ENCODE measurements around the gene RNU1-3.
"Not testable (repeated sequence)": the region's sequence is repeated elsewhere in the genome, so short reads cannot be mapped to it uniquely, and the experiment has no call there.

The RNU1-3 gene

DNA sequence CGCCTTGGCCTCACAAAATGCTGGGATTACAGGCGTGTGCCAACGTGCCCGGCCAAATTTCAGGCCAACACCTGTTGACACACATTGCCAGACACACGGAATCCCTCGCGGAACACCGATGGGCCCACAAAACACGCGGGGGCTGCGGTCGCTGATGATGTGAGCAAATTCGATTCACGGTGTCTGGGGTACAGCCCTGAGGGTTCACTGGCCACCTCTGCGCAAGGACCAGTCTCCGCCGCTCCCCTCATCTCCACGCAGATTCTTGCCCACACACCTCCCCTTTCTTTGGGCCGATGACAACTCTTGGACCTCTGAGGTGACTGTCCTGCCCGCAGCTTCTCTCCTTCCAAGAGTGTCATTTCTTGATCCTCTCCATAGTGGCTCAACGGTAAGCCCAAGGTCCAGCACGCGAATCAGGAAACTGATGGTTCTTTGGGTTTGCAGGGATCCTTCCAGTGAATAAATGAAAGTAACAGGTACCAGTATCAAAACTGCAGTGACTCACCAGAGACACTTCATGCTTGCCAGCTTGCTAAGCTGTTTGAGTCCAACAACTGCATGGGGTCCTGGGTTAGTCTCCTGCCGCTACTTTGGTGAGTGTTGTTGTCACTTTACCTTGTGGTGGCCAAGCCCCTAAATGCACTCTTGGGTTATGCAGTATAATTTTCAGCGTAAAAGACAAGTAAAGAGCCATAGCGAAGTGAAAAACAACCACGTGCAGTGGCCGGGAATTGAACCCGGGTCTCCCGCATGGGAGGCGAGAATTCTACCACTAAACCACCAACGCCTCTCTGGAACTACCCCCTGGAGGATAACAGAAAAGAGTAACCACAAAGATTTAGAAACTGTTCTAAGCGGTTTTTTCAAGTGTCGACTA is 11.0 kb upstream of the RNU1-3 start:
- DNase-seq (ENCODE audit: low read depth) = no peak
- no peak overlapping the region for H3K4me3 ChIP-seq (ENCODE audit: low read length)
- TF ChIP-seq, protein P1, sequence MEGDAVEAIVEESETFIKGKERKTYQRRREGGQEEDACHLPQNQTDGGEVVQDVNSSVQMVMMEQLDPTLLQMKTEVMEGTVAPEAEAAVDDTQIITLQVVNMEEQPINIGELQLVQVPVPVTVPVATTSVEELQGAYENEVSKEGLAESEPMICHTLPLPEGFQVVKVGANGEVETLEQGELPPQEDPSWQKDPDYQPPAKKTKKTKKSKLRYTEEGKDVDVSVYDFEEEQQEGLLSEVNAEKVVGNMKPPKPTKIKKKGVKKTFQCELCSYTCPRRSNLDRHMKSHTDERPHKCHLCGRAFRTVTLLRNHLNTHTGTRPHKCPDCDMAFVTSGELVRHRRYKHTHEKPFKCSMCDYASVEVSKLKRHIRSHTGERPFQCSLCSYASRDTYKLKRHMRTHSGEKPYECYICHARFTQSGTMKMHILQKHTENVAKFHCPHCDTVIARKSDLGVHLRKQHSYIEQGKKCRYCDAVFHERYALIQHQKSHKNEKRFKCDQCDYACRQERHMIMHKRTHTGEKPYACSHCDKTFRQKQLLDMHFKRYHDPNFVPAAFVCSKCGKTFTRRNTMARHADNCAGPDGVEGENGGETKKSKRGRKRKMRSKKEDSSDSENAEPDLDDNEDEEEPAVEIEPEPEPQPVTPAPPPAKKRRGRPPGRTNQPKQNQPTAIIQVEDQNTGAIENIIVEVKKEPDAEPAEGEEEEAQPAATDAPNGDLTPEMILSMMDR (conservative IDR thresholded peaks at IDR 0.05; ENCODE audit: low read depth, low read length) = no peak

DNA sequence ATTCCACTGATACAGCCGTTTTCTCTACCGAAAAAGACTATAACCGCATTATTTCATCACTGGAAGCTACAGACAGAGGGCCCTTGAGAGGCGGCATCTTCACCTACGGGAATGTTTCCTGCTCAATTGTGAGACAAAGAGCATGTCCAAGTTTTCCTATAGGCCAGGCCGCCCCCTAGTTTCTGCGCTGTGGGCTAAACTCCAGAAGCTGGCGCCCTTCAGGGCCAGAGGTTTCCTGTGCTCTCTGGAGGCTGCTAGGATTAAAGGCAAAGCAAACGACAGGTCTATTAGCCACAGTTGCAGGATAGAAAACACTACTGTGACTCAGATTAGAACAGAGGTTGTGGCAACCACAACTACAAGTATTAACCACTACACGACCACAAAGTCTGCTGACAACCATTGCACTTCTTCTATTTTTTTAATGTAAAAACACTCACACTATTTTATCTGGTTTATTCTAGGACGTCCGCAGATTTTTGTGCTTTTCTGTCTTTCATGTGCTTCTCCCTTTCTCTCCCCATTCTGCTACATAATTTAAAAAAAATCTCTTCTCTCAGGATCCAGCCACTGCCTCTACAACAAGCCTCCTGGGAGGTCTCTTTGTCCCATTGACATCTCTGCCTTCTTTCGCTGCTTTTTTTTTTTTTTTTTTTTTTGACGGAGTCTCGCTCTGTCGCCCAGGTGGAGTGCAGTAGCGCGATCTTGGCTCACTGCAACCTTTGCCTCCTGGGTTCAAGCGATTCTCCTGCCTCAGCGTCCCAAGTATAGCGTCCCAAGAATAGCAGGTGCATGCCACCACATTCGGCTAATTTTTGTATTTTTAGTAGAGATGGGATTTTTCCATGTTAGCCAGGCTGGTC is 10.1 kb upstream of the RNU1-3 start:
- not testable (repeated sequence) for H3K4me3 ChIP-seq (ENCODE audit: low read length); DNase-seq (ENCODE audit: low read depth)

DNA sequence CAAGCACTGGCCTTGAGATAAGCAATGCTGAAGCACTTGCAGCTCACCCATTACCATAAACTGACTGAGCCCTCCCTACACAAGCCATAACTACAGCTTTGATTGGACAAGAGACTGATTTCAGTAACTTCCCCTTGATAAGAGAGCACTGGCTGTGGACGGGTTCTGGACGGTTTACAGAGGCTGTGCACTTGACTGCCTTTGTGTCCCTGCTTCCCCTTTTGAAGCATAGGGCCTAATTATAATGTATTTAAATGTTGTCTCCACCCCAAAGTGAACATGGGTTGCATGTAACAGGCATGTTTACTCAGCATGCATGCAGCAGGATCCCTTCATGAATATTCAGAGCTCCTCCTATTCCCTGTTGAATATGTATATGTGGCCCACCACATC is 8.4 kb upstream of the RNU1-3 start:
- not testable (repeated sequence) for DNase-seq (ENCODE audit: low read depth)

DNA sequence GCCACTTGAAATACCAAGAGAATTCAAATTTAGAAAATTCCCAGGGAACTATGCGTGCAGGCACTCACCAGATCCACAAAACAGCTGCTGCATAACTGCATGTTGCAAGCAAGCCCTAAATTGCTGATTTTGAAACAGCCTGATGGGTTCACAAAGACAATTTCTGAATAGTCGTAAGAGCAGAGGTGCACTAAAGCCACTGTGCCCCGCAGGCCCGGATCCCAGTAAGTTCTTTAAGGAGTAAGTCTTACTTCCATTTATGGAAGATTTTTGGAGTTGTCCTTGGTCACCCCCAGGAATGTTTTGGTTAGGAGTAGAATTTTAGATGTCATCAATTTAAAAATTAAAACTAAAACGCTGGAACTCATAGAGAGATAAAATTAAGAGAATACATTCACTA is 7.2 kb upstream of the RNU1-3 start:
- not testable (repeated sequence) for H3K4me3 ChIP-seq (ENCODE audit: low read length); DNase-seq (ENCODE audit: low read depth)

More for the DNA sequence above, 8.4 kb upstream of the RNU1-3 start:
- not testable (repeated sequence) for H3K4me3 ChIP-seq (ENCODE audit: low read length)

DNA sequence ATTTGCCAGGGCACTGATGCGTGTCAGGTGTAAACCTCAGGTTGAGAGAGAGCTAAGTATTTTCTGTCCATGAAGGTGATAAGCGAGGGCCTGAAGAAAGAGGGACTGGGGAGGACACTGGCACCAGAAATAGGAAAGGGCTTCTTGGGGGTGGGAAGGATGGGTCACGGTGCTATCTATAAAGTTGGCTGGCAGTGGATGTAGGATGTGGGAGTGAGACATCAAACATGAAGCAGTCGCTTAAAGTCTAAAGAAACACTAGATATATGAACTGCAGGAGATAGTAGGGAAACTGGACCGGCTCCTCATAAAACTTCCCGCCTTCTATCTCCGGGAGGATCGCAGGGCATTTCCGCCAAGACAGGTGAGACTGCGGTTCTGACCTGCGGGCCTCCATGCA is 912 bp downstream of the RNU1-3 start:
- H3K4me3 ChIP-seq (ENCODE audit: low read length); DNase-seq (ENCODE audit: low read depth): not testable (repeated sequence)

DNA sequence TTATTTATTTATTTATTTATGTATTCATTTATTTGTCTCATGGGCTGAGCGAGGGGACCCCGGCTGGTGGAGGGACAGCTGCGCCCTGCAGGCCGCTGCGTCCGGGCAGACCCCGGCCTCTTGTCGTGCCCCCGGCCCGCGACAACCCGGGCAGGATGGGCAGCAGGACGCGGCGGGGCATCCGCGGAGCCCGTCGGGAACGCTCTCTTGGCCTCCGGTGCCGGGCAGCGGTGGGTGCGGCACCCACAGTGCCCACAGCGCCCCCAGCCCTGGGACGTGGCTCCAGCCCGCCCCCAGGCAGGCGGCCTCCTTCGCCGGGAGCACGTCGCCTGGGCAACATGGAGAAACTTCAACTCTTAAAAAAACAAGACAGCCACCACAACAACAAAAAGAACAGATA is 8.5 kb downstream of the RNU1-3 start:
- not testable (repeated sequence) for DNase-seq (ENCODE audit: low read depth); H3K4me3 ChIP-seq (ENCODE audit: low read length)

DNA sequence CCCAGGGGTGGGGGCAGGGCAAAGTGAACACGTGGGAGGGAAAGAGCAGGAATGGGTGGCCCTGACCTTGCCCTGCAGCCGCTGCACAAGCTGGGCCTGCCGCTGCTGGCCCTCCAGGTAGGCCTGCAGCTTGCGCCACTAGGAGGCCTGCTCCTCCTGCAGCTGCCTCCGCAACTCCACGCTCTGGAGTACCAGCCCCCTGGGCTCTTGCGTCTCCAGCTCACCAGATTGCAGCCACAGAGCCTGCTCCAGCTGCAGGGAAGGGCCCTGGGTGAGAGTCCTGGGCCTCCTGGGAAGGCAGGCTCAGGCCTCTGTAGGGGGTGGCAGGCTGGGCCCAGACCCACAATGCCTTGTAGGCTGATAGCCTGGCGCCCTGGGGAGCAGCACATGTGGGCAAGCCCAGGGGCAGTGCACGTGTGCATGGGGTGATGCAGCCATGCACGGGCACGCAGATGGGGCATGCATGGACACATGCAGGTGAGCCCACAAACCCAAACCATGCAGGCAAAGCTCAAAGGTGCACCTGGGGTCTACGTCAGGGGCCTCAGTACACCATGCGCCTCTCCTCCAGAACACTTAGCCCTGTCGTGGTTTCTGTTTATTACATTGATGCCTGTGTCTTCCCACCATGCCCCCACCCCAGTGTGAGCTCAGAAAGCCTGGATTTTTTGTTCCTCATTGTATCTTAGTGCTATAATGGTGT is 9.6 kb downstream of the RNU1-3 start:
- not testable (repeated sequence) for DNase-seq (ENCODE audit: low read depth)

DNA sequence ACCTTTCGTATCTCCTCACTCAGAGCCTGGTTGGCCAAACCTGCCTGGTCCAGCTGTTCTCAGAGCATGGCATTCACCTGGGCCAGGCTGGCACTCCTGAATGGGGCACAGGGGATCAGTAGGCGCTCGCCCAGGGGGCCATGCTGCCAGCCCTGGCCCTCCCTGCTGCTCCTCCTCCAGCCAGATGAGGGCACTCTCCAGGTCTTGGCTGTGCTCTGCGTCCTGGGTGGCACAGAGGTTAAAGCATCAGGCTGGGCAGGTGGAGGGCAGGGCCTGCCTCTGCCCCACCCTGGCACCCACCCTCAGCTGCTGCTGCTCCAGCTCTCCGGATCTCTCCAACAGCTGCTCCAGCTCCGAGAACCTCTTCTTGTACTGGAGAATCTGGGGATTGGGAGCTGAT is 10.2 kb downstream of the RNU1-3 start:
- DNase-seq (ENCODE audit: low read depth); H3K4me3 ChIP-seq (ENCODE audit: low read length): not testable (repeated sequence)

More for the DNA sequence above, 9.6 kb downstream of the RNU1-3 start:
- H3K4me3 ChIP-seq (ENCODE audit: low read length) = not testable (repeated sequence)

DNA sequence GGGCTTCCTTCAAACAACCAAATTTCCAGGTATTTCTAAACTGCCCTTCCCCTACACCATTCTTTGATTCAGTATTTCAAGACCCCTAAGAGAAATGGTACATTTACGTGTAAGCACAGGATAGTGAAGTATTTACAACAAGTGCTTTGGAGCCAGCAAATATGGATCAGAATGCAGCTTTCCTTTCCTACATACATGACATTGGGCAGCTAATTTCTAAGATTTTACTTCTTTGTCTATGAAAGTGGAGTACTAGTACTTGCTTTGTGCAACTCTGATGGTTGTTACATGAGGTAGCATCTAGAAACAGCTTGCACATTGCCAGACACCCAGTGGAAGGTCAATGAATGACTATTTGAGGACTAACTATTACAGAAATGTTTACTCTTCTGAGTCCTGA is 15.2 kb downstream of the RNU1-3 start:
- DNase-seq (ENCODE audit: low read depth); H3K4me3 ChIP-seq (ENCODE audit: low read length): not testable (repeated sequence)

DNA sequence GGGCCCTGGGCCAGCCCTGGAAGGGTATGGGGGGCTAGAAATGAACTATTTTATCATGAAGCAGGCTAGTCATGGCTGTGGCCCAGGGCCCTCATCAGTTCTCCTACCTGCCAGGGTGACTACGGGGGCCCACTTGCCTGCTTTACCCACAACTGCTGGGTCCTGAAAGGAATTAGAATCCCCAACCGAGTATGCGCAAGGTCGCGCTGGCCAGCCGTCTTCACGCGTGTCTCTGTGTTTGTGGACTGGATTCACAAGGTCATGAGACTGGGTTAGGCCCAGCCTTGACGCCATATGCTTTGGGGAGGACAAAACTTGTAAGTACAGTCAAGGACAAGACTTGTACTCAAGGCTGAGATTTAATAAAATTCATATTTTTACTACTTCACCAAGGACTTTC is 16.8 kb downstream of the RNU1-3 start:
- DNase-seq (ENCODE audit: low read depth); H3K4me3 ChIP-seq (ENCODE audit: low read length): not testable (repeated sequence)

DNA sequence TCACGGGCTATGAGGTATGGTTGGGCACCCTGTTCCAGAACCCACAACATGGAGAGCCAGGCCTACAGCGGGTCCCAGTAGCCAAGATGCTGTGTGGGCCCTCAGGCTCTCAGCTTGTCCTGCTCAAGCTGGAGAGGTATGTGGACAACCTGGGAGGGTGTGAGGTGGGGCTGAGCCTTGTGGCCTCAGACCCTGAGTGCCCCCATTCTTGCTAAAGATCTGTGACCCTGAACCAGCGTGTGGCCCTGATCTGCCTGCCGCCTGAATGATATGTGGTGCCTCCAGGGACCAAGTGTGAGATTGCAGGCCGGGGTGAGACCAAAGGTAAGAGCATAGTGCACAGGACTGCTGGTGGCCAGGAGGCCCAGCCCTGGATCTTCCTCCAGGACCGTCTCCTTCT is 17.4 kb downstream of the RNU1-3 start:
- DNase-seq (ENCODE audit: low read depth); H3K4me3 ChIP-seq (ENCODE audit: low read length): not testable (repeated sequence)

DNA sequence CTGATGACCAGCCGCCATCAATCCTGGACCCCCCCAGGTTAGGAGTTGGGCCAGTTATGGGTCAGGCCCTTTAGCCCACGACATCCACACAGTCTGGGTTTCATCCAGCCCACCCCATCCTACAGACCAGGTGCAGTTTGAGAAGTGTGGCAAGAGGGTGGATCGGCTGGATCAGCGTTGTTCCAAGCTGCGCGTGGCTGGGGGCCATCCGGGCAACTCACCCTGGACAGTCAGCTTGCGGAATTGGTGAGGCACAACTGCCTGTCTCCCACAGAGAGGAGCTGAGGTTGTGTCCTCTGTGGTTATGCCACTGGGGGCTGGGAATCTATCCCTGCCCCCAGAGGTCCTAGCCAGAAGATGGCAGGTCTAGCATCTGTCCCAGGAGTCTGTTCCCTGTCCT is 18.0 kb downstream of the RNU1-3 start:
- H3K4me3 ChIP-seq (ENCODE audit: low read length); DNase-seq (ENCODE audit: low read depth): not testable (repeated sequence)

DNA sequence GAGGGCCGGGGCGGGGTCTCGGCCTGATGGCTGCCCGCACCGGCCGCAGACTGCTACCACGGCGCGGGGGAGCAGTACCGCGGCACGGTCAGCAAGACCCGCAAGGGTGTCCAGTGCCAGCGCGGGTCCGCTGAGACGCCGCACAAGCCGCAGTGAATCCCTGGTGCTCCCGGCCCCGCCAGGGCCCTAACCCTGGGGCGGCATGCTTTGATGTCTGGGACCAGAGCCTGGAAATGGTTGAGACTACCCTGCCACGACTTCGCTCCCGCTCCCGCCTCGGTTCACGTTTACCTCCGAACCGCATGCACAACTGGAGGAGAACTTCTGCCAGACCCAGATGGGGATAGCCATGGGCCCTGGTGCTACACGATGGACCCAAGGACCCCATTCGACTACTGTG is 18.5 kb downstream of the RNU1-3 start:
- not testable (repeated sequence) for H3K4me3 ChIP-seq (ENCODE audit: low read length); DNase-seq (ENCODE audit: low read depth)

DNA sequence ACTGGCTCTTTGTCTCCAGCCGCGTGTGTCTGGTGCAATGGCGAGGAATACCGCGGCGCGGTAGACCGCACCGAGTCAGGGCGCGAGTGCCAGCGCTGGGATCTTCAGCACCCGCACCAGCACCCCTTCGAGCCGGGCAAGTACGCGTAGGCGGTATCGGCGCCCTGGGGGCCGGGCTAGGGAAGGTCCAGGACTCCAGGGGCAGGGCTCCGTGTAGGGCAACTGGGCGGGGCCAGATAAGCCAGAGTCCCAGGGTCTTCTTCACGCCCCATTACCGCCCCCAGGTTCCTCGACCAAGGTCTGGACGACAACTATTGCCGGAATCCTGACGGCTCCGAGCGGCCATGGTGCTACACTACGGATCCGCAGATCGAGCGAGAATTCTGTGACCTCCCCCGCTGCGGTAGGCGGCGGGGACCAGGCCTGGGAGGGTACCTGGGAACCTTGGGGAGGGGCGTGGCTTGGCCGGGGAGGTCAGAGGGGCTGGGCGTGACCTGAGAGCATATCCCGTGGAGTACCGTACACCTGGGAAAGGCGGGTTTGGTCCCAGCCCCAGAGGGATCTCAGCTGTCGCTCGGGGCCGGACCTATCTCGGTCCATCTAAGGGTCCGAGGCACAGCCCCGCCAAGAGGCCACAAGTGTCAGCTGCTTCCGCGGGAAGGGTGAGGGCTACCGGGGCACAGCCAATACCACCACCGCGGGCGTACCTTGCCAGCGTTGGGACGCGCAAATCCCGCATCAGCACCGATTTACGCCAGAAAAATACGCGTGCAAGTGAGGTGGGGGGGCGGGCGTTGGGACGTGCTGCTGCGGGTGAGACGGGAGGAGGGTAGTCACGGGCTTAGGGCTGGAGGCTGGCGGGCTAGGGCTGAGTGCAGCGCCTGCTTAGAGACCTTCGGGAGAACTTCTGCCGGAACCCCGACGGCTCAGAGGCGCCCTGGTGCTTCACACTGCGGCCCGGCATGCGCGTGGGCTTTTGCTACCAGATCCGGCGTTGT is 19.3 kb downstream of the RNU1-3 start:
- not testable (repeated sequence) for DNase-seq (ENCODE audit: low read depth); H3K4me3 ChIP-seq (ENCODE audit: low read length)

DNA sequence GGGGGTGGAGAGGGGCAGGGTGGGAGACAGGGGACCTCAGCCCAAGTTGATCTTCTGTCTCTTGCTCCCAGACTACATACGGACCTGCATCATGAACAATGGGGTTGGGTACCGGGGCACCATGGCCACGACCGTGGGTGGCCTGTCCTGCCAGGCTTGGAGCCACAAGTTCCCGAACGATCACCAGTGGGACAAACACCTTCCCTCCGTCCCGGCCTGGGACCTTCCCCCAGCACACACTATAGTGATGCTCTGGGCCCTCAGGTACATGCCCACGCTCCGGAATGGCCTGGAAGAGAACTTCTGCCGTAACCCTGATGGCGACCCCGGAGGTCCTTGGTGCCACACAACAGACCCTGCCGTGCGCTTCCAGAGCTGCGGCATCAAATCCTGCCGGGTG is 20.0 kb downstream of the RNU1-3 start:
- H3K4me3 ChIP-seq (ENCODE audit: low read length); DNase-seq (ENCODE audit: low read depth): not testable (repeated sequence)

DNA sequence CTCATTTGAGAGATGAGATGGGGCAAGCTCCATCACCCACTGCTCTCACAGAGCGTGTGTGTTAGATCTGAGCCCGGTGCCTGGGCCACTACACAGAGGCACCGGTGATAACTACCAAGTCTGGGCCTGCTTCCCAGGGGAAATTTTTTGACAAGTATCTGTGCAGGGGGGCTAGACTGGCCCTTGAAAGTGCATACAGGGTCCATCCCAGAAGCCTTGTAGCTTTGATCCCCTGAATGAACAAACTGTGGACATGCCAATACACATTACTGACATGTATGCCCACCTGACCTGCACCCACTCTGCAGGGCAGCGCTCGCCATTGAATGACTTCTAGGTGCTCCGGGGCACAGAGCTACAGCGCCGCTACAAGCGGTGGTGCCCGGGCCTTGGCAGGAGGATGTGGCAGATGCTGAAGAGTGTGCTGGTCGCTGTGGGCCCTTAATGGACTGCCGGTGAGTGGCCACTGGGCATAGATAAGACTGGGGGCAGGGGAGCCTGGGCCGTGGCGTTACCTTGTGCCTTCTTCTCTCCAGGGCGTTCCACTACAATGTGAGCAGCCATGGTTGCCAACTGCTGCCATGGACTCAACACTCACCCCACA is 20.6 kb downstream of the RNU1-3 start:
- not testable (repeated sequence) for DNase-seq (ENCODE audit: low read depth)

More for the DNA sequence above, 20.6 kb downstream of the RNU1-3 start:
- H3K4me3 ChIP-seq (ENCODE audit: low read length) = not testable (repeated sequence)

All from retinal pigment epithelial cell (primary cell).